GM19397 (cell line): ENCODE results near the gene POC5.

Experiments used
- ATAC-seq: cut with Tn5 transposase; IDR thresholded peaks from one replicate; pipeline ENCODE4 v1.9.1; 2021; ENCODE audit warnings: mild to moderate bottlenecking, moderate library complexity; ENCODE audit not compliant: unreplicated experiment

The POC5 gene

GRCh38 chr5:75660678-75661465 is 56.4 kb downstream of the POC5 start:
- no peak for ATAC-seq

- ATAC-seq = no peak
These were observed 57.3 kb downstream of the POC5 start for GRCh38 chr5:75659791-75660450.

GRCh38 chr5:75656311-75657003 is 60.8 kb downstream of the POC5 start:
- no peak for ATAC-seq

- ATAC-seq = no peak
These were observed 62.4 kb downstream of the POC5 start for GRCh38 chr5:75654693-75655295.

- no peak for ATAC-seq
These were observed 63.7 kb downstream of the POC5 start for GRCh38 chr5:75653521-75653920.

- no peak for ATAC-seq
These were observed 65.5 kb downstream of the POC5 start for GRCh38 chr5:75651575-75652238.

- ATAC-seq = no peak
These were observed 68.5 kb downstream of the POC5 start for GRCh38 chr5:75648712-75649111.

GRCh38 chr5:75640826-75641225 is 76.4 kb downstream of the POC5 start:
- ATAC-seq = no peak

GRCh38 chr5:75640395-75640794 is 76.8 kb downstream of the POC5 start:
- ATAC-seq = no peak

GRCh38 chr5:75639535-75640311 is 77.5 kb downstream of the POC5 start:
- ATAC-seq = no peak

GRCh38 chr5:75637949-75638348 is 79.3 kb downstream of the POC5 start:
- no peak for ATAC-seq

- ATAC-seq = no peak
These were observed 84.9 kb downstream of the POC5 start for GRCh38 chr5:75632321-75632720.

- no peak for ATAC-seq
These were observed 86.4 kb downstream of the POC5 start for GRCh38 chr5:75630875-75631274.

- ATAC-seq = no peak
These were observed 89.4 kb downstream of the POC5 start for GRCh38 chr5:75627801-75628200.

- no peak for ATAC-seq
These were observed 90.3 kb downstream of the POC5 start for GRCh38 chr5:75626959-75627358.
